GM12878 (cell line): Measurements from ENCODE around the gene NRXN3.

Source experiments
- CHD1 ChIP-seq: IDR thresholded peaks from 2 replicates; pipeline ENCODE4 v1.6.1; 2012; ENCODE audit warnings: low read depth, low read length, improper control_type of control experiment
- CTCF ChIP-seq, 3 experiments: IDR thresholded peaks in 2 of 3; conservative IDR thresholded peaks in 1 of 3; 2 replicates each; pipeline ENCODE4 v1.5.1; 2011; ENCODE audit warnings: low read depth in 3 of 3, low read length in 3 of 3, mild to moderate bottlenecking in 3 of 3, control low read depth in 2 of 3, moderate library complexity in 2 of 3, inconsistent platforms in 1 of 3, mixed read lengths in 1 of 3; ENCODE audit not compliant: control insufficient read depth in 2 of 3, insufficient read depth in 1 of 3; ENCODE audit errors: extremely low read depth in 1 of 3
- ELK1 ChIP-seq: IDR thresholded peaks from 2 replicates; pipeline ENCODE4 v1.6.1; 2012; ENCODE audit warnings: low read depth, low read length, improper control_type of control experiment
- SREBF2 ChIP-seq: IDR thresholded peaks from 2 replicates; pipeline ENCODE4 v1.6.1; 2012; ENCODE audit warnings: mild to moderate bottlenecking, low read length

GRCh38 chr14:79248126-79248525 lies 1078.0 kb downstream of the NRXN3 start:
- TF ChIP-seq ELK1 (no peak), SREBF2 (no peak), CTCF (IDR thresholded peaks at IDR 0.05 in 2 of 3, conservative IDR thresholded peaks at IDR 0.05 in 1 of 3; ENCODE audit: control insufficient read depth in 2 of 3, extremely low read depth in 1 of 3, insufficient read depth in 1 of 3, low read depth in 3 of 3, low read length in 3 of 3) (no peak), CHD1 (no peak)
